B cell (primary cell): Measurements from ENCODE around the gene HBA1. TPM values are rescaled to one million over a fixed set of nuclear protein-coding genes. Genes with fewer than 3 reads are reported as not detected.

Experiments used
- ATAC-seq: fragments of 200-7000 bp; cut with Tn5 transposase; one replicate; pipeline ENCODE4 v1.10.0; 2021; ENCODE audit warnings: low read depth, mild to moderate bottlenecking, moderate number of reproducible peaks, moderate library complexity
- CTCF ChIA-PET: fragments of 350-600 bp; sonication (Branson Sonifier 250); formaldehyde crosslinking; loops from one replicate; lab custom pipeline; 2021; ENCODE audit warnings: antibody characterized with exemption, inconsistent platforms; lab: Charles Lee
- POLR2A ChIA-PET: fragments of 350-600 bp; sonication (Branson Sonifier 250); formaldehyde crosslinking; loops from one replicate; lab custom pipeline; 2021; ENCODE audit warnings: antibody characterized with exemption; lab: Charles Lee
- DNase-seq: peaks from one replicate; pipeline ENCODE4 v3.0.0; 2013
- H2AFZ ChIP-seq: 2 replicates; pipeline ENCODE4 v1.6.1; 2012; ENCODE audit warnings: mild to moderate bottlenecking, low read depth, low read length; ENCODE audit not compliant: insufficient read depth, poor library complexity, severe bottlenecking
- H3K27ac ChIP-seq, 2 donors: 1 replicate in 1 of 2; 2 replicates in 1 of 2; pipeline ENCODE4 v1.5.1; 2012 to 2013; ENCODE audit warnings: low read length in 2 of 2, mild to moderate bottlenecking in 2 of 2, moderate library complexity in 1 of 2
- H3K27me3 ChIP-seq, 4 experiments: fragments of 200-600 bp in 1 of 4; sonication (generic) in 1 of 4; replicated peaks in 1 of 4; 1 replicate in 2 of 4; 2 replicates in 2 of 4; pipeline versions ENCODE4 v1.6.1 to v1.7.0; 2013 to 2016; ENCODE audit warnings: low read length in 3 of 4, mild to moderate bottlenecking in 2 of 4, mixed read lengths in 1 of 4, moderate library complexity in 1 of 4; ENCODE audit not compliant: insufficient read depth in 4 of 4, control insufficient read depth in 3 of 4; ENCODE audit errors: control extremely low read depth in 1 of 4
- H3K36me3 ChIP-seq, 2 experiments: replicated peaks in 1 of 2; 1 replicate in 1 of 2; 2 replicates in 1 of 2; pipeline versions ENCODE4 v1.6.1 to v1.7.1; 2013; ENCODE audit warnings: low read length in 1 of 2; ENCODE audit not compliant: insufficient read depth in 2 of 2, control insufficient read depth in 1 of 2; ENCODE audit errors: control extremely low read depth in 1 of 2, extremely low read depth in 1 of 2
- H3K4me1 ChIP-seq, 2 donors: fragments of 200-600 bp in 1 of 2; sonication (generic) in 1 of 2; 1 replicate in 1 of 2; 2 replicates in 1 of 2; pipeline versions ENCODE4 v1.5.1 to v1.6.1; 2013 to 2017; ENCODE audit warnings: low read length in 2 of 2; ENCODE audit not compliant: control insufficient read depth in 2 of 2, insufficient read depth in 2 of 2
- H3K4me2 ChIP-seq: replicated peaks from 2 replicates; pipeline ENCODE3; 2012; ENCODE audit warnings: mild to moderate bottlenecking, low read depth, low read length; ENCODE audit not compliant: poor library complexity, severe bottlenecking
- H3K4me3 ChIP-seq, 5 experiments: fragments of 200-600 bp in 1 of 5; sonication (generic) in 1 of 5; 1 replicate in 3 of 5; 2 replicates in 2 of 5; pipeline versions ENCODE4 v1.5.1 to v1.7.0; 2011 to 2016; ENCODE audit warnings: low read length in 4 of 5, mild to moderate bottlenecking in 4 of 5, low read depth in 2 of 5, control low read depth in 1 of 5, moderate library complexity in 1 of 5; ENCODE audit not compliant: insufficient read depth in 1 of 5; ENCODE audit errors: control extremely low read depth in 1 of 5, extremely low read depth in 1 of 5
- H3K79me2 ChIP-seq: fragments of 200-600 bp; sonication (generic); one replicate; pipeline ENCODE4 v1.6.0; 2016; ENCODE audit warnings: low read length; ENCODE audit not compliant: control insufficient read depth, insufficient read depth
- H3K9ac ChIP-seq: fragments of 200-600 bp; sonication (generic); 2 replicates; pipeline ENCODE4 v1.6.1; 2017; ENCODE audit warnings: mild to moderate bottlenecking, low read length, moderate library complexity
- H3K9me3 ChIP-seq, 3 donors: one replicate each; pipeline versions ENCODE4 v1.6.1 to v1.7.1; 2013; ENCODE audit warnings: low read length in 2 of 3; ENCODE audit not compliant: control insufficient read depth in 2 of 3, insufficient read depth in 1 of 3; ENCODE audit errors: control extremely low read depth in 1 of 3
- H4K20me1 ChIP-seq: 2 replicates; pipeline ENCODE4 v1.6.0; 2012; ENCODE audit warnings: mild to moderate bottlenecking, low read length; ENCODE audit not compliant: insufficient read depth, control insufficient read depth, poor library complexity, severe bottlenecking
- H3K27ac Mint-ChIP-seq: one replicate; pipeline ENCODE4 v1.8.0; 2021; ENCODE audit warnings: mixed read lengths
- H3K27me3 Mint-ChIP-seq: one replicate; pipeline ENCODE4 v1.8.0; 2021; ENCODE audit warnings: mixed read lengths
- H3K4me1 Mint-ChIP-seq: one replicate; pipeline ENCODE4 v1.8.0; 2021; ENCODE audit warnings: mixed read lengths
- H3K4me3 Mint-ChIP-seq: one replicate; pipeline ENCODE4 v1.8.0; 2021; ENCODE audit warnings: mixed read lengths
- H3K9me3 Mint-ChIP-seq: one replicate; pipeline ENCODE4 v1.8.0; 2022; ENCODE audit warnings: mixed read lengths; ENCODE audit not compliant: insufficient read depth
- EZH2 ChIP-seq: IDR thresholded peaks from 2 replicates; pipeline ENCODE4 v1.6.1; 2012; ENCODE audit warnings: borderline replicate concordance, low read depth, mild to moderate bottlenecking, moderate library complexity, low read length; ENCODE audit not compliant: insufficient read depth, poor library complexity, severe bottlenecking
- WGBS: methylation state at CpG from one replicate; pipeline ENCODE4 v1.1.5; 2013; ENCODE audit warnings: missing lambda C conversion rate; ENCODE audit not compliant: insufficient coverage; 5-methylcytosine and 5-hydroxymethylcytosine counted together
- intact Hi-C: fragments of 100-400 bp; cut with micrococcal nuclease; formaldehyde crosslinking; loops from one replicate; pipeline ENCODE4 v1.10.0; 2022
- polyA plus RNA-seq: library from polyadenylated mRNA; depleted of rRNA; stranded (reverse); fragments of >200 nt; gene quantifications from 2 replicates; pipeline ENCODE4 v1.2.3, GENCODE V29; 2012
- total RNA-seq, 2 donors: library from RNA; stranded (reverse); fragments of 120-200 nt in 1 of 2; gene quantifications; 1 replicate in 1 of 2; 2 replicates in 1 of 2; pipeline versions ENCODE4 v1.2.3 to v1.2.4, GENCODE V29; 2013 to 2022
- TF ChIP-seq, protein P1 (sequence below): fragments of 200-600 bp; IDR thresholded peaks from one replicate; pipeline ENCODE4 v1.8.0; 2022; ENCODE audit warnings: antibody characterized with exemption, mild to moderate bottlenecking

HBA1 gene
- total and polyA plus RNA-seq, 2 donors (not counting 1 experiment from before 2014, with no cell fraction given), result 38.5 to 283 TPM

GRCh38 chr16:187330-187729, 10.8 kb downstream of the HBA1 start:
- no peak for DNase-seq
- intact Hi-C loops, result no loop called here
- Histone ChIP-seq H3K4me2 (no peak overlapping the region), H3K36me3 (peaks cover 15 to 45% of the 10 kb centered on the region in 2 experiments), H3K9me3 (no peaks in the 10 kb centered on the region), H3K4me3 (no peak overlapping the region), H3K4me1 (no peaks in the 10 kb centered on the region), H3K9ac (no peak overlapping the region), H3K27me3 (no peaks in the 10 kb centered on the region), H3K27ac (no peak overlapping the region), H3K79me2 (peaks cover 4% of the 10 kb centered on the region), H4K20me1 (peaks cover 8% of the 10 kb centered on the region), H2AFZ (no peak overlapping the region)
- Mint-ChIP-seq H3K9me3 (no peaks in the 10 kb centered on the region), H3K4me1 (no peaks in the 10 kb centered on the region), H3K4me3 (no peak overlapping the region), H3K27me3 (no peaks in the 10 kb centered on the region), H3K27ac (no peak overlapping the region)
- ChIA-PET POLR2A (no interaction called here), CTCF (no interaction called here)
- over 99% methylated on average over 7 of the region's 8 CpGs for WGBS
- ATAC-seq, result no peak
- TF ChIP-seq, protein P1, sequence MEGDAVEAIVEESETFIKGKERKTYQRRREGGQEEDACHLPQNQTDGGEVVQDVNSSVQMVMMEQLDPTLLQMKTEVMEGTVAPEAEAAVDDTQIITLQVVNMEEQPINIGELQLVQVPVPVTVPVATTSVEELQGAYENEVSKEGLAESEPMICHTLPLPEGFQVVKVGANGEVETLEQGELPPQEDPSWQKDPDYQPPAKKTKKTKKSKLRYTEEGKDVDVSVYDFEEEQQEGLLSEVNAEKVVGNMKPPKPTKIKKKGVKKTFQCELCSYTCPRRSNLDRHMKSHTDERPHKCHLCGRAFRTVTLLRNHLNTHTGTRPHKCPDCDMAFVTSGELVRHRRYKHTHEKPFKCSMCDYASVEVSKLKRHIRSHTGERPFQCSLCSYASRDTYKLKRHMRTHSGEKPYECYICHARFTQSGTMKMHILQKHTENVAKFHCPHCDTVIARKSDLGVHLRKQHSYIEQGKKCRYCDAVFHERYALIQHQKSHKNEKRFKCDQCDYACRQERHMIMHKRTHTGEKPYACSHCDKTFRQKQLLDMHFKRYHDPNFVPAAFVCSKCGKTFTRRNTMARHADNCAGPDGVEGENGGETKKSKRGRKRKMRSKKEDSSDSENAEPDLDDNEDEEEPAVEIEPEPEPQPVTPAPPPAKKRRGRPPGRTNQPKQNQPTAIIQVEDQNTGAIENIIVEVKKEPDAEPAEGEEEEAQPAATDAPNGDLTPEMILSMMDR, result no peak
- TF ChIP-seq EZH2, result no peak

DNA sequence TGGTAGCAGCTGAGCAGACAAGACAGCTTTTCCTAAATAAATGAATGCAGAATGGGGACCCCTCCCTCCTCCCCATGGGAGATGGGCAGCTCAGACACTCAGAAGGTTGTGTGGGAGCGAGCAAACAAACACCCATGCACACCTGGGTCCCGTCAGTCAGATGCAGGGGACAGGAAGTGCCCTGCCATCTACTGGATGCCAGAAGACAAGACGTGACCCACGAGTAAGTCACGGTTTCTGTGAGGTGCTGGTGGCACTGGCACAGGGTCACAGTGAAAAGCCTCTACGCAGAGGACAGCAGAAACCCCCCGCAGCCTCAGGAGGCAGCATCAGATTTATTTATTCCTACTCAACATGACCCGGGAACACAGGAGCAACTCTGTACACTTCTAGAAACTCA, 12.2 kb downstream of the HBA1 start:
- Mint-ChIP-seq H3K27ac (no peak overlapping the region), H3K27me3 (no peaks in the 10 kb centered on the region), H3K4me3 (no peak overlapping the region), H3K9me3 (no peaks in the 10 kb centered on the region), H3K4me1 (no peaks in the 10 kb centered on the region)
- Histone ChIP-seq H3K9me3 (no peaks in the 10 kb centered on the region), H3K4me3 (no peak overlapping the region), H2AFZ (no peak overlapping the region), H4K20me1 (peaks cover 8% of the 10 kb centered on the region), H3K36me3 (peaks cover 15 to 55% of the 10 kb centered on the region in 2 experiments), H3K27ac (no peak overlapping the region), H3K79me2 (peaks cover 4% of the 10 kb centered on the region), H3K27me3 (no peaks in the 10 kb centered on the region), H3K4me1 (no peaks in the 10 kb centered on the region), H3K9ac (no peak overlapping the region), H3K4me2 (no peak overlapping the region)
- TF ChIP-seq EZH2, result no peak
- TF ChIP-seq, protein P1, result no peak
- DNase-seq (peak; percentile 46), ATAC-seq (peak; percentile 24)
- WGBS, result 59% methylated on average over 7 of the region's 8 CpGs
- CTCF ChIA-PET, result interaction anchor here (0.6 kb wide), 1 partner anchor 123 kb away, joined by 4 read pairs; no protein-coding TSS in a partner anchor
- POLR2A ChIA-PET, result no interaction called here
- intact Hi-C loops, result no loop called here
